VCaP (cell line): ENCODE results near the gene LRRC72.
"Not testable (repeated sequence)": the region's sequence is repeated elsewhere in the genome, so short reads cannot be mapped to it uniquely, and the experiment has no call there.

Experiments used
- H3K27ac ChIP-seq: fragments of 450-650 bp; 2 replicates; pipeline ENCODE4 v1.5.1; 2017
- TF ChIP-seq, protein P1 (sequence below): fragments of 450-650 bp; conservative IDR thresholded peaks from 2 replicates; pipeline ENCODE4 v1.5.1; 2017; ENCODE audit warnings: mild to moderate bottlenecking, moderate library complexity

Gene LRRC72

DNA sequence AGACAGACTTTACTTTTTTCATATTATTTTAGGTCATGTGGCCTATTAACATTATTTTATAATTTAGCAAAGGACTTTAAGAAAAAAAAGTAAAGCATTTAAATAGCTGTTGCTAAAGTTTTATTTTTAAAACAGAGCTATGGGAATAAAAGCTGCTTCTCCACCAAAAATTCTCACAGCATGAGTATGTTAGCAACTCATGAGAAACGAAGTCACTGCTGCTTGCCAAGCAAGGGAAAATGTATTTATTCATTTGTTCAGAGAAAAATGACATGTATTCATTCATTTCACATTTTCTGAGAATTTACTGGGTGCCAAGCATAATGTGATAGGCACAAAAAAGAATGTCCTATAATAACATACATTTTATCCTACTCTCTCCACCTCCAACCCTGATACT lies 5.1 kb downstream of the LRRC72 start:
- TF ChIP-seq, protein P1, sequence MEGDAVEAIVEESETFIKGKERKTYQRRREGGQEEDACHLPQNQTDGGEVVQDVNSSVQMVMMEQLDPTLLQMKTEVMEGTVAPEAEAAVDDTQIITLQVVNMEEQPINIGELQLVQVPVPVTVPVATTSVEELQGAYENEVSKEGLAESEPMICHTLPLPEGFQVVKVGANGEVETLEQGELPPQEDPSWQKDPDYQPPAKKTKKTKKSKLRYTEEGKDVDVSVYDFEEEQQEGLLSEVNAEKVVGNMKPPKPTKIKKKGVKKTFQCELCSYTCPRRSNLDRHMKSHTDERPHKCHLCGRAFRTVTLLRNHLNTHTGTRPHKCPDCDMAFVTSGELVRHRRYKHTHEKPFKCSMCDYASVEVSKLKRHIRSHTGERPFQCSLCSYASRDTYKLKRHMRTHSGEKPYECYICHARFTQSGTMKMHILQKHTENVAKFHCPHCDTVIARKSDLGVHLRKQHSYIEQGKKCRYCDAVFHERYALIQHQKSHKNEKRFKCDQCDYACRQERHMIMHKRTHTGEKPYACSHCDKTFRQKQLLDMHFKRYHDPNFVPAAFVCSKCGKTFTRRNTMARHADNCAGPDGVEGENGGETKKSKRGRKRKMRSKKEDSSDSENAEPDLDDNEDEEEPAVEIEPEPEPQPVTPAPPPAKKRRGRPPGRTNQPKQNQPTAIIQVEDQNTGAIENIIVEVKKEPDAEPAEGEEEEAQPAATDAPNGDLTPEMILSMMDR: no peak
- H3K27ac ChIP-seq: no peak overlapping the region

DNA sequence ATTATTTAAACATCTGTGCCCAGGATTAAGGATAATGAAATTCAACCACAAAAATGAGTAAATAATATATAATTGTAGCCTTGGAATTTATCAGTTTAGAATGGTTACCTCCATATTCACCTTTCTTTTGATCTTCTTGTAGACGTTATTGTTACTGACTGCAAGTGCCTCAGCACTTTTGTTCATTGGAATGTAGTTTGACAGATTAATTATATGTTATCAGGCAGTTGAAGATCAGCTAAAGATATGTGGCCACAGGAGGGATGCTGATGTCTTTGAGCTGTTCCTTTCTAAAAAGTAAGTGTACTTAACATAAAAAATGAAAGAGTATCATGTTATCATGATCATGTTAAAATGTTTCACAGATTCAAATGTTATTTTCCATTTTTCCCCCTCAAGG lies 5.6 kb downstream of the LRRC72 start:
- TF ChIP-seq, protein P1: no peak
- no peak overlapping the region for H3K27ac ChIP-seq

DNA sequence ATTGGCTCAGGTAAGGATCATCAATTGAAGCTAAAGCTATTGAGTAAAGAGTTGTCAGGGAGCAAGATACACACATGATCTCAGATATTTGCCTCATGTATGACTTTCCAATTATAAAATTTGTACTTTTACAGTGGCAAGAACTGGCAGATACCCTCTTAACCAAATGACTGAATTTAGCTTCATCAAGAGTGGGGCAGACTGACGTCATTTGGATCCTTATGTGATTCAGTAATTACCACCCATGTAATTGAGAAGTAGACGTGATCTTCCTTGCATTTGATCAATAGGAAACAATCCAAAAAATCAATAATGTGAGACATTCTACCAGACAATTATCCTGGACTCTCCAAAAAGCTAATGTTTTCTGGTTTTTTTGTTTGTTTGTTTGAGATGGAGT lies 8.9 kb downstream of the LRRC72 start:
- TF ChIP-seq, protein P1: no peak
- H3K27ac ChIP-seq: no peak overlapping the region

DNA sequence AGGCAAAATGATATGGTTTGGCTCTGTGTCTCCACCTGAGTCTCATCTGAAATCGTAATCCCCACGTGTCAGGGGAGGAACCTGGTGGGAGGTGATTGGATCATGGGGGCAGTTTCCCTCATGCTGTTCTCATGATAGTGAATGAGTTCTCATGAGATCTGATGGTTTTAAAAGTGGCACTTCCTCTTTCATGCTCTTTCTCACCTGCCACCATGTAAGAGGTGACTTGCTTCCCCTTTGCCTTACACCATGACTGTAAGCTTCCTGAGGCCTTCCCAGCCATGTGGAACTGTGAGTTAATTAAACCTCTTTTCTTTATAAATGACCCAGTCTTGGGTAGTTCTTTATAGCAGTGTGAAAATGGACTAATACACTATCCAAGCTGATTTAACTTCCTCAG lies 13.9 kb downstream of the LRRC72 start:
- not testable (repeated sequence) for H3K27ac ChIP-seq

DNA sequence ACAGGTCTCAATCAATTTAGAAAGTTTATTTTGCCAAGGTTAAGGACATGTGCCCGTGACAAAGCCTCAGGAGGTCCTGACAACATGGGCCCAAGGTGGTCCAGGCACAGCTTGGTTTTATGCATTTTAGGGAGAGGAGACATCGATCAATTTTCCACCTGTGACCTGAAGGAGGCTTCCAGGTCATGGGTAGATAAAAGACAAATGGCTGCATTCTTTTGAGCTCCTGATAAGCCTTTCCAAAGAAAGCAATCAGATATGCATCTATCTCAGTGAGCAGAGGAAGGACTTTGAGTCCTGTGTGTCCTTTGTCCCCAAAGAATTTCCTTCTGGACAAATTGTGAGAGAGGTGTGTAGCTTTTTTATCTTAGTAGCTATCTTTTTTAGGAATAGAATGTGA lies 15.8 kb downstream of the LRRC72 start:
- TF ChIP-seq, protein P1: no peak
- H3K27ac ChIP-seq: no peak overlapping the region

DNA sequence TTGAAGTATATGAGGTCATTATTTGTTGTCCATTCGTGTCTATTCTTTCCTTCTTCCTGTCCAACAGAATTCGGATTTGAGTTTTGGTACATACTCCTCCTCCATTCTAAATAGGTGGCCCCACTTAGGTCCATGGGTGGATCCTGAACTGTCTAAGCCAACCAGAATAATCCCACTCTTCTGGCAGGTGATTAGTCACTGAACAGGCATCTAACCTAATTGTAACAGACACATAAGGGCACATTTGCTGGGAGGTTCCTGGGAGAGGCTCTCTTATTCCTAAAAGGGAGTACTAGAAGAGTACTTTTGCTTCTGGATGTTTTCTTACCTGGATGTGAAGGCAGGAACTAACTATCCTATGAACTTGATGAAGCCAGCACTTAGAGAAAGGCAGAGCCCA lies 16.8 kb downstream of the LRRC72 start:
- TF ChIP-seq, protein P1: no peak
- H3K27ac ChIP-seq: no peak overlapping the region

DNA sequence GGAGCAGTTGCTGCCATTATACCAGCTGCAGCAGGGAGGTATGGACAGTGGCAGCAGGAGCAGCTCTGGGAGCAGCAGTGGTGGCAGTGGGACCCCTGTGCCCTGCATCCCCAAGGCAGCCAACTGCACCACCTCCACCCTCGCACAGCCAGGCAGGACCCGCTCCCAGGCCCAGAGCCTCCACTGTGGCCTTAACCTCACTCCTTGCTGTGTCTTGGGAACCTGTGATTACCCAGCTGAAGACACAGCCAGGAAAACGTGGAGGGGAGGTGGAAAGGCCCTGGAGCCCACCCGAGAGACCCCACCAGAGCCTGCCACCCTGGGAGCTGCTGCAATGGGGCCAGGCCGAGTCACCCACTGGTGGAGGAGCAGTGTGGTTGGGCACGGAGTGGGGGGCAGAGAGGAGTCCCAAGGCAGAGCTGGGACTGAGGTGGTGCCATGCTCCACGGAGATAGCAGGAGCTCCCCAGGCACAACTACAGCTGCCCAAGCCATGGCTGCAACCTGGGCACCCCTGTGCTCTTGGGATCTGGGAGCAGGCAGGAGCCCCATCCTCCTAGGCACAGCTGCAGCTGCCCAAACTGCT lies 20.4 kb downstream of the LRRC72 start:
- TF ChIP-seq, protein P1: no peak

DNA sequence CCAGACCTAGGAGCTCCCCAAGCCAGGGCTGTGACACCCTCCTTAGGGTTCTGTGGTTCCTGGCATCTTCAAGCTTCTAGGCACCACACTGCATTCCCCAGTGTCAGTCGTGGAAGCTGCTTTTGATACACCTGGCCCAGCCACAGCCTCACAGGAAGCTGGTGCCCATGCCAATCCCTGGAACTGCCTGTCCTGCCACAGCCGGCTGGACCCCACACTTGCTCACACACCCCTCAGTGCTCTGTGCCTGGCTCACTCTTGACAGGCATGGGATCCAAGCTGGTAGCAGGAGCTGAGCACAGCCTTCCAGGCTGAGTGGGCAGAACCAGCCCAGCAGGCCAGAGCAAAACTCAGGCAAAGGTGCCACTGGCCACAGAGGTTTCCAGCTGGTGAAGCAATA lies 21.8 kb downstream of the LRRC72 start:
- TF ChIP-seq, protein P1: no peak
- no peak overlapping the region for H3K27ac ChIP-seq

More for the DNA sequence above, 20.4 kb downstream of the LRRC72 start:
- no peak overlapping the region for H3K27ac ChIP-seq
